ENCODE data around the gene SPON1.

Gene SPON1

GRCh38 chr11:13939961-13940906, 22.3 kb upstream of the SPON1 start:
- no peak for TF ChIP-seq CTCF (conservative IDR thresholded peaks at IDR 0.05)
- no peak overlapping the region for H3K27ac ChIP-seq

- H3K27ac ChIP-seq = no peak overlapping the region
- no peak for TF ChIP-seq CTCF (conservative IDR thresholded peaks at IDR 0.05)
Measured at GRCh38 chr11:13940907-13941256, 21.6 kb upstream of the SPON1 start.

GRCh38 chr11:13941775-13942174, 20.7 kb upstream of the SPON1 start:
- TF ChIP-seq CTCF (conservative IDR thresholded peaks at IDR 0.05) = no peak
- no peak overlapping the region for H3K27ac ChIP-seq

- no peak for TF ChIP-seq CTCF (conservative IDR thresholded peaks at IDR 0.05)
- no peak overlapping the region for H3K27ac ChIP-seq
Measured at GRCh38 chr11:13942378-13942777, 20.1 kb upstream of the SPON1 start.

- H3K27ac ChIP-seq = no peak overlapping the region
- no peak for TF ChIP-seq CTCF (conservative IDR thresholded peaks at IDR 0.05)
Measured at GRCh38 chr11:13942971-13943381, 19.5 kb upstream of the SPON1 start.

GRCh38 chr11:13944016-13944415, 18.5 kb upstream of the SPON1 start:
- no peak for TF ChIP-seq CTCF (conservative IDR thresholded peaks at IDR 0.05)
- H3K27ac ChIP-seq = no peak overlapping the region

GRCh38 chr11:13944911-13945425, 17.6 kb upstream of the SPON1 start:
- no peak for TF ChIP-seq CTCF (conservative IDR thresholded peaks at IDR 0.05)

More at GRCh38 chr11:13944911-13945425, 17.6 kb upstream of the SPON1 start:
- no peak overlapping the region for H3K27ac ChIP-seq

All from VCaP (cell line).